PFSK-1 (cell line): ENCODE data around the gene RAB3C.

Source experiments
- TAF1 ChIP-seq: IDR thresholded peaks from 2 replicates; pipeline ENCODE4 v1.6.1; 2012; ENCODE audit warnings: low read length, control low read depth, borderline replicate concordance; ENCODE audit not compliant: insufficient read depth
- TF ChIP-seq, protein P1 (sequence below), 2 experiments: IDR thresholded peaks; 2 replicates each; pipeline versions ENCODE4 v1.6.1 to v1.8.0; 2011 to 2012; ENCODE audit warnings: low read depth in 2 of 2, low read length in 2 of 2, control low read depth in 1 of 2, inconsistent platforms in 1 of 2, mild to moderate bottlenecking in 1 of 2, moderate library complexity in 1 of 2; ENCODE audit not compliant: insufficient read depth in 1 of 2

DNA sequence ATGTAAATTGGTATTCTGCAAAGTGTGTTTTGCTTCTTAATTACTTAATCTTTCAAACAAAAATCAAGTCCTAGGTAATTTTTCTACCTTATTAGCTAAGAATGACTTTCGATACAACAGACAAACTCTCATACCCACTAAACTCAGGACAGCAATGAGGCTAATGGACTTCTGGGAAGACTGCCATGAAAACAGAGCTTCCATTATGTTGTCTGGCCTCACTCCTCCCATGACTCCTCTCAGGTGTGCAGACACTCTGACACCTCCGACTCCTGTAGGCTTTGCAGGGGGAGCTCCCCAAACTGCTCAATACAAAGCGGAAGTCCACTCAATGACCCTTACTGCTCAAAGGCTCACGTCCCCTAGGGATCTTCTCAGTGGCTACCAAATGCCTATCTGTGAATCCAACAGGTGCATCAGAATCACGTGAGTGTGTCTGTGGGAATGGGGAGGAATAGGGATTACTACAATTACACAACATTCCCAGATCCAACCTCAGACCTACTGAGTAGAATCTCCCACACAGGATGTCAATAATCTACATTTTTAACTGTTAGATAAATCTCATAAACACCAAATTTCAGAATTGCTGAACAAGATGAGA is 289.9 kb downstream of the RAB3C start:
- TF ChIP-seq, protein P1, sequence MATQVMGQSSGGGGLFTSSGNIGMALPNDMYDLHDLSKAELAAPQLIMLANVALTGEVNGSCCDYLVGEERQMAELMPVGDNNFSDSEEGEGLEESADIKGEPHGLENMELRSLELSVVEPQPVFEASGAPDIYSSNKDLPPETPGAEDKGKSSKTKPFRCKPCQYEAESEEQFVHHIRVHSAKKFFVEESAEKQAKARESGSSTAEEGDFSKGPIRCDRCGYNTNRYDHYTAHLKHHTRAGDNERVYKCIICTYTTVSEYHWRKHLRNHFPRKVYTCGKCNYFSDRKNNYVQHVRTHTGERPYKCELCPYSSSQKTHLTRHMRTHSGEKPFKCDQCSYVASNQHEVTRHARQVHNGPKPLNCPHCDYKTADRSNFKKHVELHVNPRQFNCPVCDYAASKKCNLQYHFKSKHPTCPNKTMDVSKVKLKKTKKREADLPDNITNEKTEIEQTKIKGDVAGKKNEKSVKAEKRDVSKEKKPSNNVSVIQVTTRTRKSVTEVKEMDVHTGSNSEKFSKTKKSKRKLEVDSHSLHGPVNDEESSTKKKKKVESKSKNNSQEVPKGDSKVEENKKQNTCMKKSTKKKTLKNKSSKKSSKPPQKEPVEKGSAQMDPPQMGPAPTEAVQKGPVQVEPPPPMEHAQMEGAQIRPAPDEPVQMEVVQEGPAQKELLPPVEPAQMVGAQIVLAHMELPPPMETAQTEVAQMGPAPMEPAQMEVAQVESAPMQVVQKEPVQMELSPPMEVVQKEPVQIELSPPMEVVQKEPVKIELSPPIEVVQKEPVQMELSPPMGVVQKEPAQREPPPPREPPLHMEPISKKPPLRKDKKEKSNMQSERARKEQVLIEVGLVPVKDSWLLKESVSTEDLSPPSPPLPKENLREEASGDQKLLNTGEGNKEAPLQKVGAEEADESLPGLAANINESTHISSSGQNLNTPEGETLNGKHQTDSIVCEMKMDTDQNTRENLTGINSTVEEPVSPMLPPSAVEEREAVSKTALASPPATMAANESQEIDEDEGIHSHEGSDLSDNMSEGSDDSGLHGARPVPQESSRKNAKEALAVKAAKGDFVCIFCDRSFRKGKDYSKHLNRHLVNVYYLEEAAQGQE (IDR thresholded peaks at IDR 0.05; ENCODE audit: insufficient read depth in 1 of 2, low read depth in 2 of 2, low read length in 2 of 2), result no peak
- TF ChIP-seq TAF1, result no peak
